Measurements from ENCODE around the gene MEF2D. TPM values are rescaled to one million over a fixed set of nuclear protein-coding genes. Genes with fewer than 3 reads are reported as not detected.

Gene MEF2D
- total and polyA plus RNA-seq, 10 donors: 7.4 to 103 (median 61.6) TPM

DNA sequence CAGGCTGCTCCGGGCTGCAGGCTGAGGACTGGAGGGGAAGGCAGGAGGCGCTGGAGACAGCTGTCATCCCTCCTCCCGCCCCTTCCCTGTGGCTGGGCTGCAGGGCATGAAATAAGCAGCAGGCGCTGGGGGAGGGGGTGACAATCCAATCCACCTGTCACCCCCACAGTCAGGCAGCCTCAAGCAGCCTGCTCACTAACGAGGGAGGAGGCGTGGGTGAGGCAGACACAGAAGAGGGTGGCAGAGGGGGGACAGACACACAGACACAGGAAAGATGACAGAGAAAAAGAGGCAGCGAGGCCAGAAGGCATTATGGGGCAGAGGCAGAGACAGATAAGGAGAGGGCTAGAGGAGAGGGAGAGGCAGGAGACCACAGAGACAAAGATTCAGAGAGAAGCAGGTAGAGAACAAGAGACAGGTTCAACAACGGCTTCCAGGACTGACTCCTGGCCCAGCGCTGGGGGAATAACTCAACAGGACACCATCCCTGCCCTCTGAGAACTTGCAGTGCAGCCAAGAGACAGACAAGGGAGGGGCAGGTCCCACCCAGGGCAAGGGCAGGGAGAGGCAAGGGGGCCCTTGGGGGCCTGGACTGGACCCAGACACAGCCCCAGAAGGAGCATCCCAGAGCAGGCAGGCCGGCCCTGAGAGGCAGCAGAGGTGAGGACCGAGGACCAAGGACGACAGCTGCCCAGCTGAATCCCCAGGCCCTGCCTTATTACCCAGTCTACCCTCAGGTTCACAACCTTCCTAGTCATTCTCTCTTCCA lies 11.2 kb downstream of the MEF2D start:
- WGBS, 5 donors: 17 to 22% (median 21%) methylated on average over 12 of the region's 12 CpGs
- peak in 2 of 3 donors; percentile 53 to 56 for TF ChIP-seq POLR2AphosphoS5 (IDR thresholded peaks at IDR 0.05)
- TF ChIP-seq, protein P1, sequence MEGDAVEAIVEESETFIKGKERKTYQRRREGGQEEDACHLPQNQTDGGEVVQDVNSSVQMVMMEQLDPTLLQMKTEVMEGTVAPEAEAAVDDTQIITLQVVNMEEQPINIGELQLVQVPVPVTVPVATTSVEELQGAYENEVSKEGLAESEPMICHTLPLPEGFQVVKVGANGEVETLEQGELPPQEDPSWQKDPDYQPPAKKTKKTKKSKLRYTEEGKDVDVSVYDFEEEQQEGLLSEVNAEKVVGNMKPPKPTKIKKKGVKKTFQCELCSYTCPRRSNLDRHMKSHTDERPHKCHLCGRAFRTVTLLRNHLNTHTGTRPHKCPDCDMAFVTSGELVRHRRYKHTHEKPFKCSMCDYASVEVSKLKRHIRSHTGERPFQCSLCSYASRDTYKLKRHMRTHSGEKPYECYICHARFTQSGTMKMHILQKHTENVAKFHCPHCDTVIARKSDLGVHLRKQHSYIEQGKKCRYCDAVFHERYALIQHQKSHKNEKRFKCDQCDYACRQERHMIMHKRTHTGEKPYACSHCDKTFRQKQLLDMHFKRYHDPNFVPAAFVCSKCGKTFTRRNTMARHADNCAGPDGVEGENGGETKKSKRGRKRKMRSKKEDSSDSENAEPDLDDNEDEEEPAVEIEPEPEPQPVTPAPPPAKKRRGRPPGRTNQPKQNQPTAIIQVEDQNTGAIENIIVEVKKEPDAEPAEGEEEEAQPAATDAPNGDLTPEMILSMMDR (IDR thresholded peaks at IDR 0.05 in 8 of 11, conservative IDR thresholded peaks at IDR 0.05 in 3 of 11): peak in 2 of 11 experiments; percentile 19 to 25
- TF ChIP-seq POLR2A (IDR thresholded peaks at IDR 0.05): no peak
- peak overlapping the region; percentile 58 to 100 (median 75) for H3K27ac ChIP-seq
- no peaks in the 10 kb centered on the region for H3K9me3 ChIP-seq
- H3K27me3 ChIP-seq (replicated peaks in 1 of 7): no peaks in the 10 kb centered on the region
- H3K36me3 ChIP-seq: peaks cover 0 to 18% (median 0%) of the 10 kb centered on the region in 6 donors
- intact Hi-C loops (cut with DNase I; ENCODE audit: low total_unique reads): loop anchor here (10.0 kb wide), 1 partner anchor 115 kb away; the partner anchor contains the start of gene GPATCH4
- H3K4me1 ChIP-seq: peaks cover 73 to 100% (median 96%) of the 10 kb centered on the region in 6 donors
- DNase-seq: no peak
- peak overlapping the region in 4 of 8 donors; percentile 3 to 54 (median 10) for H3K4me3 ChIP-seq

DNA sequence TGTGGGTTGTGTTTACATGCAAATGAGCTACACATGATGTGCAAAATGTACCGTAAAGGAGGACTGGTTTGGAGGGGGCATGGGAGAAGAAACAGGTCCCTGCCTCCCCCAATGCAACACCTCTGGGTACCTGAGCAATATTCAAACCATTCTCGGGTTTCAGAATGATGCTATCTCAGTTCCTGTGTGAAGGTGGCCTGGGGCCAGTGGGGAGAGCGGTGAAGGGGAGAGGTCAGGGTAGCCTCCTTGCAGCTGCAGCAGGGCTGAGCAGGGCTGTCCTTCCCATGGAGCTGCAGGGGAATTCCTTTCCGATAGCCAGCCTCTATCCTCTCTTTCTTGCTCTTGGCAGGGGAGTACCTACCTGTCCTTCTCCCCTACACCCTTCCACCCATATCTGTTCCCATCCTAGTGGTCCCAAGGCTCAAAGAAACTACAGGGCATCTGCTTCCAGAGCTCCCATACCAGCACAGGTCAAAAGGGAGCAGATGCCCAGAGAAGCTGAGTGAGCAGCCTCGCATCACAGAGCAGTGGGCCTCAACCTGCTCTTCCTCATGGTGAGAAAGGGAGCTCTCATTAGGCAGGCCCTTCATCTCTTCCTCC lies 11.9 kb downstream of the MEF2D start:
- H3K36me3 ChIP-seq: peaks cover 0 to 18% (median 0%) of the 10 kb centered on the region in 6 donors
- no peaks in the 10 kb centered on the region for H3K27me3 ChIP-seq (replicated peaks in 1 of 7)
- no peak for DNase-seq
- TF ChIP-seq POLR2AphosphoS5 (IDR thresholded peaks at IDR 0.05) (peak in 2 of 3 donors; percentile 26 to 41), POLR2A (IDR thresholded peaks at IDR 0.05) (no peak)
- TF ChIP-seq, protein P1 (IDR thresholded peaks at IDR 0.05 in 8 of 11, conservative IDR thresholded peaks at IDR 0.05 in 3 of 11): peak in 1 of 11 experiments; percentile 25
- no peaks in the 10 kb centered on the region for H3K9me3 ChIP-seq
- H3K4me1 ChIP-seq: peaks cover 69 to 100% (median 93%) of the 10 kb centered on the region in 6 donors
- 21 to 41% (median 34%) methylated on average over 5 of the region's 5 CpGs for WGBS, 5 donors
- intact Hi-C loops (cut with DNase I; ENCODE audit: low total_unique reads): loop anchor here (10.0 kb wide), 1 partner anchor 116 kb away; the partner anchor contains the start of gene GPATCH4
- peak overlapping the region; percentile 58 to 100 (median 75) for H3K27ac ChIP-seq
- H3K4me3 ChIP-seq: peak overlapping the region in 2 of 8 donors; percentile 3 to 54

DNA sequence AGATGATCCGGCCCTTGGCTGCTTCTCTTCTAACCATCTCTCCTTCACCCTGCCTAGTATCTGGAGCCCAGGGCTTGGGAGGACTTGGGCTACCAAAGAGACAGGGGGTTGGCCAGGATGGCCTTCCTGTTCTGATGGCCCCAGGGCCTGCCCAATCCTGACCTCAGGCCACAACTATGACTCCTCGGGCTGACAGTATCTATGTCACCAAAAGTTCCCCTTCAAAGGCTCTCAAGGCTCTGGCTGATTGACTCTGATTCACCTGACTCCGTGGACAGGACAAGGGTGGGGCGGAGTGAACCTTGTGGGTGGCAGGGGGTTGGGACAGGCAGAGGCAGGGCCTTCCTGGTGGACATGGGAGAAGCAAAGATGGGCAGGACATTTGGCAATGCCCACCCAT lies 12.7 kb downstream of the MEF2D start:
- Histone ChIP-seq H3K36me3 (peaks cover 0 to 26% (median 7%) of the 10 kb centered on the region in 6 donors), H3K27me3 (replicated peaks in 1 of 7) (no peaks in the 10 kb centered on the region), H3K4me1 (peaks cover 62 to 100% (median 93%) of the 10 kb centered on the region in 6 donors), H3K27ac (peak overlapping the region; percentile 4 to 100 (median 75)), H3K9me3 (no peaks in the 10 kb centered on the region), H3K4me3 (peak overlapping the region in 1 of 8 donors; percentile 54)
- 52 to 67% (median 59%) methylated on average over 3 to 4 of the region's 4 CpGs for WGBS, 5 donors
- intact Hi-C loops (cut with DNase I; ENCODE audit: low total_unique reads): loop anchor here (10.0 kb wide), 1 partner anchor 117 kb away; the partner anchor contains the start of gene GPATCH4
- peak in 2 of 3 donors; percentile 23 to 32 for TF ChIP-seq POLR2AphosphoS5 (IDR thresholded peaks at IDR 0.05)
- TF ChIP-seq, protein P1 (IDR thresholded peaks at IDR 0.05 in 8 of 11, conservative IDR thresholded peaks at IDR 0.05 in 3 of 11): no peak
- TF ChIP-seq POLR2A (IDR thresholded peaks at IDR 0.05): no peak
- no peak for DNase-seq

Measured in spleen (tissue), 11 donors.